Measurements from ENCODE around the gene TMEM233. TPM values are rescaled to one million over a fixed set of nuclear protein-coding genes. Genes with fewer than 3 reads are reported as not detected.

Gene TMEM233
- total RNA-seq, 1 donor from 2014 or later: 1.4 TPM

DNA sequence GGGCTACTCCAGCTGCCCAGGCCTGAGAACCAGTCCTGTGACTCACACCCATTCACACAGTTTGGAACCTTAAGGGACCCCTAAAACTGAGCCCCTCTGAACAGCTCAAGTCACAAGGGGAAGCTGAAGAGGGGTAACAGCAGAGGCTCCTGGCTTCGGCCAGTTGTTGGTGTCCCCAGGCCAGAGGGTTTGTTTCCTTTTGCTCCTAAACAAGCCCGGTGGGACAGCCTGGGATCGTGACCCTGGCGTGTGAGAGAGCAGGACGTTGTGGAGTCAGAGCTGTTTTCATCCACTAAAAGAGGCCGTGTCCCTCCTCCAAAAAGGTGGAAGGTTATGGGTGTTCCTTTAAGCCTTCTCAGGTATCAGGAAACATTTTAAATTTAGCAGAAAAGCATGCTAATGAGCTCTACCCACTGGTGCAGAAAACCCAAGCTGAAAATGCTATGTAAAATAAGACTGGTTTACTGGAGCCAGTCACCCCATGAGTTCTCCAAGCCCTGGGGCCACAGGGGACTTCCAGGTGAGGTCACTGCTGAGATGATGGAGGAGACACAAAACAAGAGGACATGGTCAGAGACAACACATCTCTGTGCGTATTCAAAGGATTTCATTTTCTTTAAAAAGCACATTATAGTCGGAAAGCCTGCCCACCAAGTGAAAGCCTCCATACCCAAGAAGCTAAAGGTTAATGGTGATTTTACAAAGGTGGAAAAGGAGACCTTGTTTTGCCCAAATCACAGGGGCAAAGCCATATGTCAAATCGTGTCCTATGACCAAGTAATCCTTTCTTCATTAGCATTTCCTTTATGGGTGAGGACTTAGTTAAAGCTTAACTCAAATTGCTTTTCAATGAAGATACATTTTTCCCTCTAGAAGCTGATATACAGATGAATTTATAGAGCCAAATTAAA is 88.4 kb downstream of the TMEM233 start:
- peak; percentile 95 for DNase-seq (ENCODE audit: low read depth)

DNA sequence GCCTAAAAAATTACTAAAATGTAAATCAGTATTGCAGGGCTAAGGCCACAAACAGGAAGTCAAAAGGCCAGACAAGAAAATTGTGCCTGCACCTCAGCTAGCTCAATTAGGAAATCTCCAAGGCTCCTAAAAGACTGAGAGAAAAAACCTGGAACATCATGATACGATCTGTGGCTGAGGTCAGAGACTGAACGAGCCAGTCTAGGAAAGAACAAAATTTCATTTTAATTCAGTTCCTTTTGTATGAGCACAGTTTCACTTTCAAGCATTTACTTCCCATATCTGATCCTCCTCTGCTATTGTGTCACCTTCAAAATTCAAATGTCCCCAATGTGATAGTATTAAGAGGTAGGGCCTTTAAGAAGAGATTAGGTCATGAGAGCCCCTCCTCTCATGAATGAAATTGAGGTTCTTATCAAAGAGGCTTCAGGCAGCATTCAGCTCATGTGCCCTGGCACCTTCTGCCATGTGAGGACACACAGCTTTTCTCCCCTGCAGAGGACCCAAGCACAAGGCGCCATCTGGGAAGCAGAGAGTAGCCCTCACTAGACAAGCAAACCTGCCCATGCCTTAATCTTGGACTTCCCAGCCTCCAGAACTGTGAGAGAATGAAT is 89.2 kb downstream of the TMEM233 start:
- DNase-seq (ENCODE audit: low read depth): no peak

DNA sequence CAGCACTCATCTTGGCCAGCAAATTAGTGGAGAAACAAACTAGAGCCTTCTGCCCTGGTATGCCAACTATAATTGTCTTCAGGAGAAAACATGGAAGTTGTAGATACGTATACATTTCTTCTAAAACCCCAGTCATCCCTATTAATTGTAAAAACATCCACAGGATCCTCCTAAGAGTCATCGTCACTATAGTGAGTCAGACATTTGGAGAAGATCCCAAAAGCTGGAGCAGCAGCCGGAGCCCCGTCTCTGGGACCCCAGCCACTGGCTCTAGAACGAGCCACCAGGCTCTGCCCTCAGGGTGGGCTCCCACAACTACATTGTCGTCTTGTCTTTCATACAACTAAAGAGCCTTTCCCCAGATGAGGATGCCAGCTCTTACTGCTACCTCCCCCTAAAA is 89.8 kb downstream of the TMEM233 start:
- DNase-seq (ENCODE audit: low read depth): no peak

DNA sequence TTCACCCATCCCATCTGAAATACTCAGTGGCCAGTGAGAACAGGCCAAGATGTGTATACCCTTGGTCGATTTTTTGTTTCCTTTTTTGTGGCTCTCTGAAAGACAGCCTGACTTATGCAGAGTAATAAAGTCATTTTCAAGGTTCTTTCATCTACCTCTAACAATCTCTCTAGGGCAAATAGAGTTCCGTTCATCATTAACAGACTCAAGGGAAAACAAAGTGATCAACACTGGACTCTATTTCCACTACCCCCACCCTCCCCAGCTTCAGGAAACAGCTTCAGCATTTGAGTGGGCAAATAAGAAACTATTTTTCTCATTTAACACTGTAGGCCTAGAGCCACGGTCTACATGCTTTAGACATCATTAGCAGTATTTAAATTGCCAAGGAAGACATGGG is 90.2 kb downstream of the TMEM233 start:
- peak; percentile 97 for DNase-seq (ENCODE audit: low read depth)

GRCh38 chr12:119684711-119685369 is 91.3 kb downstream of the TMEM233 start:
- DNase-seq (ENCODE audit: low read depth): peak; percentile 95

DNA sequence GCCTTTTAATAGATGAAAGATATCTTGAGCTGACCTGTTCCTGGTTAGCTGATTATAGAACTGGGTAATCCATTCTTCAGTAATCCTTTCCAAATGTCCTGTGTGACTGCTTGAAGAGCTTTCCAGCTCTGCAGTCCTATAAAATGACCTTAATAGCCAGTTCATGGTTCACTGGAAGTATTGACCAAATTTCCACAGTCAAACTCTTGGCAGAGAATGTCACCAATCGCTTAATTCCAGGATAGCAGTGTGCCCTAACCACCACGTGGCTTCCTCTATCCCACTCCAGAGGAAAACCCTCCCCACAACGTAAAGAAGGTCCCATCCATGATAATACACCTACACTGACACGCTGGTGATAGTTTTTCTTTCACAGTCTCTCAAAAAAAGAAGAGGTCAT is 91.8 kb downstream of the TMEM233 start:
- DNase-seq (ENCODE audit: low read depth): peak; percentile 59

- no peak for DNase-seq (ENCODE audit: low read depth)
These were observed 92.8 kb downstream of the TMEM233 start for GRCh38 chr12:119686355-119686754.

DNA sequence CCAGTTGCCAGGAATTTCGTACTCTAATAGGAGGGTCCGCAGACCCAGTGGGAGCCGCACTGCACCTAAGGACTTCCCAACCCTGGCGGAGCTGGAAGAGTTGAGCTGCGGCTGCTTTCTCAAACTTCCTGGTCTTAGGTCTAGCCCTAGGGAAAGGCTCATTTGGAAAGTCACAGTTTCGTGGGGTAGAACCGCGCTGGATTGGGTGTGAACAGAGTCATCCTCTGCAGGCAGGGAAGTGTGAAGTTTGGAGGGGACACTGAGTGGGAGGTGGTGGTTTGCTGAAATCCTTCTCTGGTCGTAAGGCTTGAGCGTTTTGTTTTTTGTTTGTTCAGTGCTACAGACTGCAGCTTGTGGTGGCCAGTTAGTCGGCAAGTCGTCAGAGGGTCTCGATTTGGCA is 93.2 kb downstream of the TMEM233 start:
- no peak for DNase-seq (ENCODE audit: low read depth)

DNA sequence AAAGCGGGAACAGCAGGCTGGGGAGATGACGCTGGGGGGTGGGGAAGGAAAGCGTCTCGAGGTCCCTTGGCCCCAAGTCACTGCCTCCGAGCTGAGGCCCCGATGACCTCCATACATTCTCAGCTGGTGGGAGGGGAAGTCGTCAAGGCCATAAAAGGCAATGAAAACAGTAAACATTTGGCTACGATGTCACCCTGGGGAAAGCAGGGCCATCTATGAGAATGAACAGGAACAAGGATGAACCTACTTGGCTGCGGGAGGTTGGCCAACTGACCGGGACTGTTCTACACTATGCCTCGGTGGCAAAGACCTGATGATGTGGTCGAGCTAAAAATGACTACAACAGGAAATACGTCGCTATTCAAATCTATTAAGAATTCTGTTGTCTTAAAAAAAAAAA is 93.8 kb downstream of the TMEM233 start:
- no peak for DNase-seq (ENCODE audit: low read depth)

- no peak for DNase-seq (ENCODE audit: low read depth)
These were observed 94.3 kb downstream of the TMEM233 start for GRCh38 chr12:119687879-119688278.

DNA sequence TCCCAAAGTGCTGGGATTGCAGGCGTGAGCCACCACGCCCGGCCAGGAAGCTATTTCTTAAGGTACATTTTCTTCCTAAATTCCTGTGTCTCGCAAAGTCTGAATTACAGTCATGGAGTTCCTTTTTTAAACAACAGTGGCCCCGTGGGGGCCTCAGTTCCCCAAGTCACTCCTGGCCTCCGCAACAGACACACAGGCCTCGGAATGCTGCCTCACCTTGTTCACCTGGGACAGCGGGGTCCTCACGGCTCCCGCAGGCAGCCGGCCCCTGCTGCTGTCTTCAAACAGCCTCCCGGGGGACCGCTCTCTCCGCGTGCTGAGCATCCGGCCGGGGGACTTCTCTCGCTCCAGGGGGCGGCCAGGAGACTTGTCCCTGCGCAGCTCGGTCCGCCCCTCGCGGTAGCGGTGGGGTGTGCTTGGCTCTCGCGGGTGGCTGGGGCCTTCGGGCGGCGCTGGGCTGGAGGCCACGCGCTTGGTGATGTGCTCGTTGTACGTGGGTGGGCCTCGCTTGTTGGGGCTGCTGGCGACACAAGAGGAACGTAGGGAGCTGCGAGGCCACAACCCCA is 96.4 kb downstream of the TMEM233 start:
- no peak for DNase-seq (ENCODE audit: low read depth)

DNA sequence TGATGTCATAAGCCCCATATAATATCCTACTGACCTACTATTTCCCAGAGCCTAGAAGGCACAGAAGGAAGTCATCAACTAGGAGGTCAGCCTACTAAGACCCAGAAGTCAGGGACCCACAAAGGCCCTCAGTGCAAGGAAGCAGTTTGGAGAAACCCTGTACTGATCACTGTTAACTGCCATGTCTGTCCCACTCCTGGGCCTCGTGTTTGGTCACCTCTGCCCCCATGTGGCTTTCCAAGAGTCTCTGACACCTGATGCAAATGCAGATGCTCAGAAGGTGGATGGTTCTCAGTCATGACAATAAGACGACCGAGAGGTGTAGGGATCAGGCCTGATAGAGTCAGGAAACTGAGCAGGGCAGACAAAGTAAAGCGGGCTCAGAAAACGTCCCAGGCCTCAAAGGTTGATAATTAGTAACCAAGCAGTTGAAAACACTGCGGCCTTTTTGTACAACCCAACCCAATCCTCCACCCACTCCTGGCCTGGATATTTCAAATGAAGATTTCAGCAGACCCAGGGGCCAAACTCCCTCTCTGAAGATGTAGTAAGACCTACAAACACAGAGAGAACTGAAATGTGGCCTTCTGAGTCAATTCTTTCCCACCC is 97.7 kb downstream of the TMEM233 start:
- peak; percentile 59 for DNase-seq (ENCODE audit: low read depth)

- DNase-seq (ENCODE audit: low read depth): no peak
These were observed 98.8 kb downstream of the TMEM233 start for GRCh38 chr12:119692410-119692809.

Other genes with a start within 250 kb of the TMEM233 start
- gene PRKAB1, start 74.4 kb downstream of the TMEM233 start, total RNA-seq: 21.9 and 52.6 TPM in 2 replicates